ENCODE results near the gene SLC9A1.

SLC9A1 gene

DNA sequence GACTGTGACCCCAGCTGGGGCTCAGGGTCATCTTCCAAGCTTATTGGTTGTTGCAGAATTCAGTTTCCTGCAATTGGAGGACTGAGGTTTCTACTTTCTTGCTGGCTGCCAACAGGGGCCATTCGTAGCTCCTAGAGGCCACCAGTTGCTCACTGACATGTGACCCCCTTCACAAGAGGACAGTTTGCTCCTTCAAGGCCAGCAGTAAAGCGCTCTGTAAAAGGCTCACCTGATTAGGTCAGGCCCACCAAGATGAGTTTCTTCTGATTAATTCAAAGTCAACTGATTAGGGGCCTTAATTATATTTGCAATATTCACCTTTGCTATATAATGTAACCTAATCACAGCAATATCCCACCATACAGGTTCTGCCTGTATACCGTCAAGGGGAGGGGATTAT lies 68.9 kb downstream of the SLC9A1 start:
- H3K27ac ChIP-seq, result no peak overlapping the region

DNA sequence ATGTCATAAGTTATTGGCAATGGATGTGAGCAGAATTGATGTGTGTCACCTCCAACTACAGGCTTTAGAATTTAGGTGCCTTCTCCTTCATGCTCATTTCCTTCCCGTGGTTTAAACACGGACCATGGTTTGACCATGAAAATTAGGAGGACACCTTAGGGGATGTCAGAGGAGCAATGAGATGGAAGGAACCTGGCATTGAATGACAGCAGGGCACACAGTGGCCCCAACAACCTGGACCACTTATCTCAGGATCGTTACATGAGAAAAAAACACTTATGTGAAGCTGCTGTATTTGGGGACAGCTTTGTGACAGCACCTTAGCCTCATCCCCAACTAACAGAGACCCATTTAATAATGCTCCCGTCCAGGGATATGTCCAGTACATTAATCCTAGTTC lies 70.8 kb downstream of the SLC9A1 start:
- DNase-seq (ENCODE audit: low read depth, low spot score), result no peak
- H3K27ac ChIP-seq, result no peak overlapping the region

More for the DNA sequence above, 68.9 kb downstream of the SLC9A1 start:
- no peak for DNase-seq (ENCODE audit: low read depth, low spot score)

DNA sequence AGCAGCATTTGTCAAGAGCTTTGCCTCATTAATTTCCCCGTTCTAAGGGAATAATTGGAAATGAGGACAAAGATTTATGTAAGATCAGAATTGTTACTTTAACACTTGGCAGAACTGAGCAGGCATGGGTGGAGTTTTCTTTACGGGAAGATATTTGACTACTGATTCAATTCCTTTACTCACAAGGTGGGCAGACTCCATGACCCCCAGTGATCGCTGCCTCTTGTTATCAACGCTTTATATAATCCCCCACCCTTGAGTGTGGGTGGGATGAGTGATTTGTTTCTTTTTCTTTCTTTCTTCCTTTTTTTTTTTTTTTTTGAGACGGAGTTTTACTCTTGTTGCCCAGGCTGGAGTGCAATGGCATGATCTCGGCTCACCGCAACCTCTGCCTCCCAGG lies 77.0 kb downstream of the SLC9A1 start:
- no peak for DNase-seq (ENCODE audit: low read depth, low spot score)
- no peak overlapping the region for H3K27ac ChIP-seq

DNA sequence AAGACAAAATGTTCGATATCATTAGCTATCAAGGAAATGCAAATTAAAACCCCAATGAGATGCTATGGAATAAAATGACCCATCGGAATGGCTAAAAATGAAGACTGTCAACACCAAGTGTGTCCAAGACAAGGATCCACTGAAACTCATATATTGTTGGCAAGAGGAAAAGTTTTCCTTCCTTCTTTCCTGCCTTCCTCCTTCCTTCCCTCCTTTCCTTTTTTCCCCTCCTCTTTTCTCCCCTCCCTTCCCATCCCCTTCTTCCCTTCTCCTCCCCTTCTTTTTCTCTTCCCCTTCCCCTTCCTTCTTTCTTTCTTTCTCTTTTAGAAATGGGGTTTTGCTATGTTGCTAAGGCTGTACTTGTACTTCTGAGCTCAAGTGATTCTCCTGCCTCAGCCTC lies 78.1 kb downstream of the SLC9A1 start:
- no peak overlapping the region for H3K27ac ChIP-seq
- DNase-seq (ENCODE audit: low read depth, low spot score), result no peak

DNA sequence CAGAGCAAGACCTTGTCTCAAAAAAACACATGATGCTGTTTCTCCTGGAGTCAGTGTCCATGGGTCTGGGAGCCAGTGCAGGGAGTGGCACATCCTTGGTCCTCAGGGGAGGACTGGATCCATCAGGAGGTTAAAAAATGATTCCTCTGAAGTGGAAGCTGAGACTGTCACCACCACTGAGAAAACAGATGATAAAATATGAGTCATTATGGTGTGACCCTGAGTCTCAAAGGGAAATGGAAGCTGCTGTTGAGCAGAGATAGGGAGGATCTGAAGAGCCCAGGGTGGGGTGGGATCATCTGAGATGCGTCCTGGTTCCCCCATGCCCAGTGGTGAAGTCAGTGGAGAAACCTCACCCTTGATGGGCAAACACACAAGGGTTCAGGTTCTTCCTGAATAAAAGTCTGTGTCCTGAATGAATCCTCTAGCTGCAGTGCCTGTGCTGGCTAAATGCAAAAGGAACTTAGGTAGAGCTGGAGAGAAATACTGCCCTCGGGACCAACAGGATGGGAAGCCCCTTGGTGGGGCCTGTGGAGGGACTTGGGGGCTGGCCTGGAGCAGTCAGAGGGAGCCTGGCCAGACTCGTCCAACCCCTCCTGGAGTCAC lies 80.6 kb downstream of the SLC9A1 start:
- no peak overlapping the region for H3K27ac ChIP-seq
- no peak for DNase-seq (ENCODE audit: low read depth, low spot score)

GRCh38 chr1:27071049-27071416 lies 83.9 kb downstream of the SLC9A1 start:
- H3K27ac ChIP-seq, result no peak overlapping the region
- DNase-seq (ENCODE audit: low read depth, low spot score), result no peak

- DNase-seq (ENCODE audit: low read depth, low spot score), result no peak
- H3K27ac ChIP-seq, result no peak overlapping the region
Measured at GRCh38 chr1:27070390-27071048, 84.4 kb downstream of the SLC9A1 start.

DNA sequence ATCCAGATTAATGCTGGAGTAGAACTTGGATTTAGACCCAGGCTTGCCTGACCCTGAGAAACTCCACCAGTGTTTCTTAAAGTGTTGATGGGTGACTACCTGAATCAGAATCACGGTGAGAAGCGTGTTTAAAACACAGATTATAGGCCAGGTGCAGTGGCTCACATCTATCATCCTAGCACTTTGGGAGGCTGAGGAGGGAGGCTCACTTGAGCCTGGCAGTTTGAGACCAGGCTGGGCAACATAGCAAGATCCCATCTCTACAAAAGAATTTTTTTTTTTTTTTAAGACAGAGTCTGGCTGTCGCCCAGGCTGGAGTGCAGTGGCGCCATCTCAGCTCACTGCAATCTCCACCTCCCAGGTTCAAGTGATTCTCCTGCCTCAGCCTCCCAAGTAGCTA lies 86.0 kb downstream of the SLC9A1 start:
- no peak overlapping the region for H3K27ac ChIP-seq
- no peak for DNase-seq (ENCODE audit: low read depth, low spot score)

- no peak for DNase-seq (ENCODE audit: low read depth, low spot score)
- no peak overlapping the region for H3K27ac ChIP-seq
Measured at GRCh38 chr1:27065999-27066630, 88.8 kb downstream of the SLC9A1 start.

GRCh38 chr1:27060891-27061290 lies 94.0 kb downstream of the SLC9A1 start:
- H3K27ac ChIP-seq, result no peak overlapping the region
- no peak for DNase-seq (ENCODE audit: low read depth, low spot score)

- no peak overlapping the region for H3K27ac ChIP-seq
Measured at GRCh38 chr1:27058966-27059669, 95.8 kb downstream of the SLC9A1 start.

GRCh38 chr1:27057801-27058625 lies 96.9 kb downstream of the SLC9A1 start:
- DNase-seq (ENCODE audit: low read depth, low spot score), result no peak
- H3K27ac ChIP-seq, result no peak overlapping the region

More at GRCh38 chr1:27058966-27059669, 95.8 kb downstream of the SLC9A1 start:
- DNase-seq (ENCODE audit: low read depth, low spot score), result no peak

DNA sequence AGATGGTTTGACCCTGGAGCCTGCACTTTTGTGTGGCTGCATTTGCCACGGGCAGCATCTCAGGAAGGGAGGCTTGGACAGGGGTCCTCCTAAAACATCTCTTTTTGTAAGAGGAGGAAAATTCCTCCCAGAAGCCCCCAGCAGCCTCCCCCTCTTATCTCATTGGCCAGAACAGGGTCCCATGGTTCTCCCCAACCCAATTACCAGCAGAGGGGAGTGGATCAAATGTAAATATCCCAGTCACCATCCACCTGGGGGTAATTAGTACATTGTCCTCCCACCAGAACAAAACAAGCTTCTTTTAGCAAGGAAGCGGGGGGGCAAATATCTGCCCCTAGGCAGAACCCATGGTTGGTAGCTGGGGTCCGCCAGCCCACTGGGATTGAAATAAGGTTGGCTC lies 97.5 kb downstream of the SLC9A1 start:
- no peak for DNase-seq (ENCODE audit: low read depth, low spot score)
- H3K27ac ChIP-seq, result no peak overlapping the region

DNA sequence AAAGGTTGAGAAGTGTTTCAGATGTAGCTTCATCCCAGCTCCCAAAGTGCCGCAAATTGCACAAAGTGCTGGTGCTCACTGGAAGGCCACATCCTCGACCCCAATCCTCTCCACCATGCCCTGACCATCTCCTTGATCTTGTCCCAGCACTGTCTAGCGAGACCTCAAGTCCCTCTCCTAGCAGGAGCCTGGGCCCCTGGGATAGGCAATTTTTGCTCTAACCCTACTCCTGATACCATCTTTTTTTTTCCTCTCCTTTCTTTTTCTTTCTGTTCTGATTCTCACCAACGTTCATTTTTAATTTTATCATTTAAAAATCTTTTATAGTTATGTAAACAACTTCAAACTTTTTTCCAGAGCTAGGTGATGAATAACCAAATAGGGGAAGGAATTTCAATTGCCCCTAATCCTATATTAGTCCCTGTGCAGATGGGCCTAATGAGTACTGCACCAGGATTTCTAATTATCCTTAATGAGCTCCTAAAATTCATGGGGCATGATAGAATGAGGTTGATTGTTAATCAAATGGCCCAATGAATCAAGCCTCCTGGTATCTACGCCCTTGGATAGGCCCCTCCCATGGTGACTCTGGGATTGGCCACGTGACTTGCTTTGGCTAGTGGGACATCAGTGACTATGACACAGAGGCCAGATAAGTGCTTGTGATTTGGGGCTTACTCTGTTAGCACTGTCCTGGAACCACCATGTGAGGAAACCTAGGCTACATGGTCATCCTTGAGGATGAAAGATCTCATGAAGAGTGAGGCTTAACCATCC lies 100.8 kb downstream of the SLC9A1 start:
- H3K27ac ChIP-seq, result no peak overlapping the region
- DNase-seq (ENCODE audit: low read depth, low spot score), result no peak

DNA sequence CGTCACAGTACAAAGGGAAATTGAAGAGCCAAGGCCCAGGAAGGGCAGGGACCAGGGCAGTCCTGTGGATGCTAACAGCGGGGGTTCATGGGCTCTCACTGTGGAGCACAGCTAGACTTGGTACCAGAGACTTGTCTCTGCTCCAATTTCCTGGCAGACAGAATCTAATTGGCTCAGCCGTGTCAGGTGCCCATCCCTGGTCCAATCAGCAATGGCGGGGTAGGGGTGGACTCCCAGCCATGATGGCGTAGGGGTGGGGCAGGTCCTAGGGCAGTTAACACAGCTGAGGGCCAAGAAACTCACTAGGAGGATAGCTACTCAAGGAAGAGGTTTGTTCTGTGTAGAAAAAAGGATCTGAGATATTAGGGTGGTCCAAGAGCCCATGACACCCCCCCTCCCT lies 102.4 kb downstream of the SLC9A1 start:
- no peak for DNase-seq (ENCODE audit: low read depth, low spot score)
- H3K27ac ChIP-seq, result no peak overlapping the region

DNA sequence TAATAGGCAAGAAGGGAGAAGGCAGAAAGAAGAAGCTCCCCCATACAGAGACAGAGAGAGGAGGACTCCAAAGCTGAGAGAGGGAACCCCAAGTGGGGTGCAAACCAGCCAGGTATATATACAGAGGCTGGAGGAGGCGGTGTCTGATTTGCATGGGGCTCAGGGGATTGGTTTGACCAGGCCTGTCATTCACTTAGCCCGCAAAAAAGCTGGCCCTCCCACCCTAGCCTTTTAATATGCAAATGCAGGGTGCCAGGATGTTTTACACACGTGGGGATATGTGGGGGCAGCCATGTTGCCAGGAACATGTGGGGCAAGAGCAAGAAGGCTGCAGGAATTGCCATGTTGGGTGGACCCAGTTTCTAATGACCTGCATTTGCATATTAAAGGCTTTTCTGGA lies 105.3 kb downstream of the SLC9A1 start:
- H3K27ac ChIP-seq, result no peak overlapping the region
- DNase-seq (ENCODE audit: low read depth, low spot score), result no peak

DNA sequence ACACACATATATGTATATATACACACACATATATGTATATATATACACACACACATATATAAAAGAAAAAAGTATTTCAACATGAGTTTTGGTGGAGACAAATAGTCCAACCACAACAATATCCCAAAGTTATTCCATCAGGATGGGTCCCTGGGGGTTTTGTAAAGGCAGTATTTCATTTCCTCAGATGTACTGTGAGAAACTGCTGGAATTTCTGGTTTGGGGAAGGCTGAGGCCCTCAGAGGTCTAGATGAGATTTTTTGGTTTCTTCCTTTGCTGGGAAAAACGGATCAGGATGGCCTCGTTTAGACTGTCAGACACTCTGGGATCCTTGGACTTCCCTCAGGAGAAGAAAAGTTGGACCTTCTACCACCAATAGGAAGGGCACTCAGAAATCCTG lies 105.8 kb downstream of the SLC9A1 start:
- no peak overlapping the region for H3K27ac ChIP-seq
- no peak for DNase-seq (ENCODE audit: low read depth, low spot score)
